ENCODE results near the gene SPG21. TPM values are rescaled to one million over a fixed set of nuclear protein-coding genes. Genes with fewer than 3 reads are reported as not detected.

The SPG21 gene
- total and polyA plus RNA-seq, 12 donors, result 51.1 to 121 (median 91.5) TPM

GRCh38 chr15:64915518-64916227, 74.0 kb downstream of the SPG21 start:
- no peak for DNase-seq

More at GRCh38 chr15:64915518-64916227, 74.0 kb downstream of the SPG21 start:
- Histone ChIP-seq H3K9me3 (replicated peaks in 1 of 3) (no peaks in the 10 kb centered on the region), H3K4me3 (no peak overlapping the region), H3K36me3 (replicated peaks in 1 of 2) (no peaks in the 10 kb centered on the region), H3K27ac (peak overlapping the region in 1 of 5 donors; percentile 12), H3K27me3 (no peaks in the 10 kb centered on the region), H3K4me1 (replicated peaks in 1 of 2) (peaks cover 0 to 21% of the 10 kb centered on the region in 2 donors)
- intact Hi-C loops (cut with DNase I), result loop anchor here in 1 of 2 donors (10.0 kb wide), 1 partner anchor 181 kb away; no protein-coding TSS in a partner anchor
- TF ChIP-seq POLR2A (IDR thresholded peaks at IDR 0.05) (no peak), CTCF (IDR thresholded peaks at IDR 0.05) (no peak)
- 56 to 72% (median 59%) methylated on average over 11 to 13 of the region's 13 CpGs for WGBS, 4 donors

Other genes with a start within 250 kb of the SPG21 start
- gene RBPMS2, start 214.3 kb downstream of the SPG21 start, total RNA-seq, result 1 to 10 TPM in 7 of 9 donors, under 1 TPM in 1, not detected in 1; 0.39 to 6.3 (median 3.9) TPM
- 1 to 10 TPM; 2.6 to 6.1 (median 4.0) TPM for gene RBPMS2, start 214.3 kb downstream of the SPG21 start, polyA plus RNA-seq
- 1 to 10 TPM in 6 of 9 donors, under 1 TPM in 3; 0.26 to 4.0 (median 1.8) TPM for gene PIF1, start 164.3 kb downstream of the SPG21 start, total RNA-seq
- gene PIF1, start 164.3 kb downstream of the SPG21 start, polyA plus RNA-seq, result 1 to 10 TPM in 2 of 3 donors, under 1 TPM in 1; 0.33 to 6.0 (median 3.0) TPM
- 10 to 100 TPM; 11.7 to 62.9 (median 49.5) TPM for gene PLEKHO2, start 148.0 kb downstream of the SPG21 start, total RNA-seq
- gene PLEKHO2, start 148.0 kb downstream of the SPG21 start, polyA plus RNA-seq, result 10 to 100 TPM; 20.4 to 49.3 (median 33.7) TPM
- gene ANKDD1A, start 78.0 kb downstream of the SPG21 start, total RNA-seq, result 10 to 100 TPM in 8 of 9 donors, 1 to 10 TPM in 1; 7.0 to 41.7 (median 31.2) TPM
- gene ANKDD1A, start 78.0 kb downstream of the SPG21 start, polyA plus RNA-seq, result 10 to 100 TPM; 13.0 to 29.7 (median 23.0) TPM
- 10 to 100 TPM; 14.8 to 42.8 (median 17.8) TPM for gene MTFMT, start 39.7 kb upstream of the SPG21 start, total RNA-seq
- 10 to 100 TPM in 1 of 3 donors, 1 to 10 TPM in 2; 5.2 to 11.2 (median 6.4) TPM for gene MTFMT, start 39.7 kb upstream of the SPG21 start, polyA plus RNA-seq
- gene SLC51B, start 55.5 kb upstream of the SPG21 start, total RNA-seq, result 1 to 10 TPM in 1 of 9 donors, under 1 TPM in 5, not detected in 3; 0.32 to 2.6 (median 0.62) TPM
- gene SLC51B, start 55.5 kb upstream of the SPG21 start, polyA plus RNA-seq, result 1 to 10 TPM in 2 of 3 donors, under 1 TPM in 1; 0.40 to 3.1 (median 1.5) TPM
- gene RASL12, start 78.1 kb upstream of the SPG21 start, total RNA-seq, result 1 to 10 TPM; 1.3 to 9.2 (median 2.7) TPM
- 1 to 10 TPM; 1.4 to 7.0 (median 4.3) TPM for gene RASL12, start 78.1 kb upstream of the SPG21 start, polyA plus RNA-seq
- not detected for gene KBTBD13, start 86.8 kb upstream of the SPG21 start, total RNA-seq
- not detected for gene KBTBD13, start 86.8 kb upstream of the SPG21 start, polyA plus RNA-seq
- gene UBAP1L, start 125.3 kb upstream of the SPG21 start, total RNA-seq, result 1 to 10 TPM in 7 of 9 donors, under 1 TPM in 2; 0.48 to 5.6 (median 2.9) TPM
- gene UBAP1L, start 125.3 kb upstream of the SPG21 start, polyA plus RNA-seq, result 10 to 100 TPM in 1 of 3 donors, 1 to 10 TPM in 2; 1.1 to 34.9 (median 5.7) TPM
- gene PDCD7, start 143.9 kb upstream of the SPG21 start, total RNA-seq, result 100 to 1,000 TPM in 1 of 9 donors, 10 to 100 TPM in 8; 12.9 to 121 (median 21.2) TPM
- 10 to 100 TPM in 2 of 3 donors, 1 to 10 TPM in 1; 9.8 to 18.7 (median 17.3) TPM for gene PDCD7, start 143.9 kb upstream of the SPG21 start, polyA plus RNA-seq
- 10 to 100 TPM; 34.3 to 70.7 (median 50.1) TPM for gene CLPX, start 195.4 kb upstream of the SPG21 start, total RNA-seq
- gene CLPX, start 195.4 kb upstream of the SPG21 start, polyA plus RNA-seq, result 10 to 100 TPM; 10.4 to 69.1 (median 11.3) TPM
- 1 to 10 TPM in 4 of 9 donors, under 1 TPM in 5; 0.39 to 2.7 (median 0.96) TPM for gene CILP, start 221.6 kb upstream of the SPG21 start, total RNA-seq
- 1 to 10 TPM in 1 of 3 donors, under 1 TPM in 2; 0.68 to 1.4 (median 0.97) TPM for gene CILP, start 221.6 kb upstream of the SPG21 start, polyA plus RNA-seq